HepG2 (cell line): ENCODE measurements around the gene ABCB10. TPM values are rescaled to one million over a fixed set of nuclear protein-coding genes. Genes with fewer than 3 reads are reported as not detected.

ENCODE experiments used
- ATAC-seq: fragments of 200-7000 bp; cut with Tn5 transposase; 3 replicates; pipeline ENCODE4 v1.9.1; 2020; ENCODE audit warnings: mild to moderate bottlenecking, moderate library complexity
- BruUV-seq: library from RNA; stranded (reverse); fragments of 400-500 nt; replicated peaks from 2 replicates; lab custom pipeline; 2021; lab: Mats Ljungman, UMichigan
- CTCF ChIA-PET: fragments of 300-600 bp; formaldehyde crosslinking; extraction: SDS; loops from one replicate; lab custom pipeline; 2021; ENCODE audit warnings: low total read pairs, inconsistent platforms, low intra/inter-chr PET ratio; lab: Yijun Ruan, JAX
- POLR2A ChIA-PET: fragments of 350-600 bp; sonication (Branson Sonifier 250); formaldehyde crosslinking; loops from one replicate; lab custom pipeline; 2020; ENCODE audit warnings: antibody characterized with exemption, inconsistent platforms; lab: Yijun Ruan, JAX
- DNase-seq: peaks from one replicate; pipeline ENCODE4 v3.0.0-alpha.2; 2015; ENCODE audit warnings: low spot score
- FAIRE-seq: peaks from 3 replicates; lab custom pipeline; 2011; peaks lifted over from hg19 to GRCh38; lab: Jason Lieb, UNC
- H2AFZ ChIP-seq: one replicate; pipeline ENCODE4 v1.6.1; 2011; ENCODE audit warnings: low read length, inconsistent platforms
- H3K27ac ChIP-seq: fragments of 300-600 bp; 3 replicates; pipeline ENCODE4 v1.8.0; 2011; ENCODE audit warnings: mixed run types, mild to moderate bottlenecking, mixed read lengths, low read length, inconsistent platforms; ENCODE audit not compliant: insufficient read depth; ENCODE audit errors: extremely low read length
- H3K27me3 ChIP-seq, 2 experiments: fragments of 200-600 bp in 1 of 2; 2 replicates in 1 of 2; 3 replicates in 1 of 2; pipeline versions ENCODE4 v1.6.0 to v1.8.0; 2011; ENCODE audit warnings: low read length in 2 of 2, mild to moderate bottlenecking in 2 of 2, moderate library complexity in 2 of 2, inconsistent platforms in 1 of 2; ENCODE audit not compliant: insufficient read depth in 2 of 2, control insufficient read depth in 1 of 2
- H3K36me3 ChIP-seq, 2 experiments: fragments of 200-600 bp in 1 of 2; replicated peaks in 1 of 2; 2 replicates in 1 of 2; 3 replicates in 1 of 2; pipeline versions ENCODE4 v1.5.1 to v1.8.0; 2011; ENCODE audit warnings: low read length in 2 of 2, inconsistent platforms in 1 of 2; ENCODE audit not compliant: insufficient read depth in 2 of 2, control insufficient read depth in 1 of 2
- H3K4me1 ChIP-seq: 2 replicates; pipeline ENCODE4 v1.5.1; 2012; ENCODE audit warnings: low read length, inconsistent platforms; ENCODE audit not compliant: insufficient read depth
- H3K4me2 ChIP-seq: 2 replicates; pipeline ENCODE4 v1.6.0; 2011; ENCODE audit warnings: low read depth, low read length, inconsistent platforms
- H3K4me3 ChIP-seq, 3 experiments: fragments of 200-600 bp in 1 of 3; sonication (generic), shearing (Covaris generic) in 1 of 3; replicated peaks in 1 of 3; 2 replicates each; pipeline ENCODE4 v1.5.1; 2011 to 2016; ENCODE audit warnings: low read length in 3 of 3, inconsistent platforms in 2 of 3, low read depth in 2 of 3, mild to moderate bottlenecking in 2 of 3, control low read depth in 1 of 3, mixed read lengths in 1 of 3; ENCODE audit not compliant: insufficient read depth in 1 of 3
- H3K79me2 ChIP-seq: one replicate; pipeline ENCODE4 v1.6.1; 2011; ENCODE audit warnings: low read length, inconsistent platforms; ENCODE audit not compliant: insufficient read depth
- H3K9ac ChIP-seq: 2 replicates; pipeline ENCODE4 v1.6.0; 2011; ENCODE audit warnings: mild to moderate bottlenecking, low read depth, low read length, inconsistent platforms; ENCODE audit not compliant: insufficient read depth
- H3K9me3 ChIP-seq: 2 replicates; pipeline ENCODE4 v1.5.1; 2012; ENCODE audit warnings: mild to moderate bottlenecking, low read length
- H4K20me1 ChIP-seq: 2 replicates; pipeline ENCODE4 v1.6.0; 2011; ENCODE audit warnings: inconsistent platforms, mild to moderate bottlenecking, low read length, moderate library complexity; ENCODE audit not compliant: insufficient read depth
- GZF1 ChIP-seq: sonication (generic); formaldehyde crosslinking; IDR thresholded peaks from 2 replicates; pipeline ENCODE4 v1.5.1; 2020; ENCODE audit warnings: mild to moderate bottlenecking, missing genetic modification reagents
- NFKBIZ ChIP-seq: IDR thresholded peaks from 2 replicates; pipeline ENCODE4 v1.6.1; 2018; ENCODE audit warnings: missing genetic modification reagents, missing compliant biosample characterization
- TRIM24 ChIP-seq: sonication (generic); formaldehyde crosslinking; IDR thresholded peaks from 2 replicates; pipeline ENCODE4 v1.8.0; 2022; ENCODE audit warnings: mild to moderate bottlenecking, missing genetic modification reagents
- ZNF446 ChIP-seq: sonication (generic); formaldehyde crosslinking; IDR thresholded peaks from 2 replicates; pipeline ENCODE4 v1.5.0; 2020; ENCODE audit warnings: mild to moderate bottlenecking, missing genetic modification reagents
- ZNF589 ChIP-seq: sonication (generic); formaldehyde crosslinking; conservative IDR thresholded peaks from 2 replicates; pipeline ENCODE4 v1.8.0; 2022; ENCODE audit warnings: mild to moderate bottlenecking, moderate library complexity, missing genetic modification reagents
- ZNF672 ChIP-seq: sonication (generic); formaldehyde crosslinking; IDR thresholded peaks from 2 replicates; pipeline ENCODE4 v1.8.1; 2022; ENCODE audit warnings: missing genetic modification reagents
- WGBS: methylation state at CpG from one replicate; pipeline ENCODE4 v1.1.6; 2017; ENCODE audit warnings: low lambda C conversion rate; 5-methylcytosine and 5-hydroxymethylcytosine counted together
- in situ Hi-C: cut with HindIII; loops from 2 replicates; pipeline ENCODE4 v1.10.0; 2017; ENCODE audit warnings: low pct_unique_long_range_greater_than_20kb; ENCODE audit not compliant: extremely low pct_ligation_motif_present
- intact Hi-C: fragments of 100-400 bp; cut with micrococcal nuclease; formaldehyde crosslinking; loops from one replicate; pipeline ENCODE4 v1.10.0; 2022; ENCODE audit not compliant: unreplicated experiment
- polyA plus RNA-seq, 8 experiments: library from polyadenylated mRNA; depleted of rRNA in 3 of 8; stranded (reverse) in 7 of 8; unstranded in 1 of 8; fragments of >200 nt; fragmentation: Illumina TruSeq in 4 of 8; extraction: Trizol in 4 of 8; gene quantifications; 2 replicates each; pipeline versions ENCODE4 v1.2.1 to v1.2.3, GENCODE V29; 2011 to 2016; ENCODE audit warnings: low read depth in 4 of 8, missing spikeins in 1 of 8, mixed read lengths in 1 of 8; ENCODE audit not compliant: insufficient read depth in 1 of 8
- total RNA-seq, 5 experiments: library from RNA; depleted of rRNA; stranded (reverse); fragments of >200 nt; fragmentation: Illumina TruSeq; extraction: Trizol; gene quantifications; 2 replicates each; pipeline ENCODE4 v1.2.3, GENCODE V29; 2016; ENCODE audit warnings: low read depth in 1 of 5
- TF ChIP-seq, protein P1 (sequence below): sonication (generic); formaldehyde crosslinking; IDR thresholded peaks from 2 replicates; pipeline ENCODE4 v1.4.0; 2020; ENCODE audit warnings: missing genetic modification reagents
- TF ChIP-seq, protein P2 (sequence below): sonication (generic); formaldehyde crosslinking; IDR thresholded peaks from 2 replicates; pipeline ENCODE4 v1.5.0; 2020; ENCODE audit warnings: mild to moderate bottlenecking, missing genetic modification reagents

The ABCB10 gene
- total and polyA plus RNA-seq, 2 of the 13 experiments (the other 11 are each of a cell fraction or from before 2014, with no cell fraction given), result 11.2 to 28.9 TPM

DNA sequence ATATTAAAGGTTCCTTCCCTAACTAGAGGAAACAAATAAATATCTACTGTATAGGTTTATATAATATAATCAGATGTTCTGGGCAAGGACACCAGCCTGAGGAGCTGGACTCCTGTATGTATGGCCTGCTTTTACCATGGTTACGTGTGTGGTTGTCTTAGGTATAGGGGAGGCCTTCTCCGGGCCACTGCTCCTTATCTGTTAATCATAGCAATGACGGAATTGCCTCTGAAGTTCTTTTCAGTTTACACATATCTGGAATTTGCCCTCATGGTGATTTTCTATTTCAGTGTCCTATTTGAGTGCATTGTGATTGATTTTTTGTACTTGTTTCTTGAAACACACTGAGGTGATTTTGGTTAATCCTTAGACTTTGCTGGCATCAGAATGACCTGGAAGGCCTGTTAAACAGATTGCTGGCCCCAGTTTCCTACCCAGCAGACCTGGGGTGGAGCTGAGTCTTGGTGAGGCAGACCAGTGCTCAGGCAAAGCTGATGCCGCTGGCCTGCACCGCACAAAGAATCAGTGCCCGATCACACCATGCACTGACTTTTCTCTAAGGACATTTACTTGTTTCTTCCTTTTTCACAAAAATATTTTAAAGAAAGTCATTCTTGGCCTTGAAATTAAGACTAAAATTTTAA lies 18.5 kb downstream of the ABCB10 start:
- FAIRE-seq, result no peak
- no peak for TF ChIP-seq TRIM24 (CRISPR knock-in tag)
- no peak for TF ChIP-seq ZNF589
- TF ChIP-seq ZNF672, result no peak
- TF ChIP-seq NFKBIZ (CRISPR knock-in tag), result no peak
- TF ChIP-seq ZNF446 (CRISPR knock-in tag), result no peak
- TF ChIP-seq GZF1 (CRISPR knock-in tag), result no peak
- TF ChIP-seq, protein P1, sequence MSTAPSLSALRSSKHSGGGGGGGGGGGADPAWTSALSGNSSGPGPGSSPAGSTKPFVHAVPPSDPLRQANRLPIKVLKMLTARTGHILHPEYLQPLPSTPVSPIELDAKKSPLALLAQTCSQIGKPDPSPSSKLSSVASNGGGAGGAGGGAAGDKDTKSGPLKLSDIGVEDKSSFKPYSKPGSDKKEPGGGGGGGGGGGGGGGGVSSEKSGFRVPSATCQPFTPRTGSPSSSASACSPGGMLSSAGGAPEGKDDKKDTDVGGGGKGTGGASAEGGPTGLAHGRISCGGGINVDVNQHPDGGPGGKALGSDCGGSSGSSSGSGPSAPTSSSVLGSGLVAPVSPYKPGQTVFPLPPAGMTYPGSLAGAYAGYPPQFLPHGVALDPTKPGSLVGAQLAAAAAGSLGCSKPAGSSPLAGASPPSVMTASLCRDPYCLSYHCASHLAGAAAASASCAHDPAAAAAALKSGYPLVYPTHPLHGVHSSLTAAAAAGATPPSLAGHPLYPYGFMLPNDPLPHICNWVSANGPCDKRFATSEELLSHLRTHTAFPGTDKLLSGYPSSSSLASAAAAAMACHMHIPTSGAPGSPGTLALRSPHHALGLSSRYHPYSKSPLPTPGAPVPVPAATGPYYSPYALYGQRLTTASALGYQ (CRISPR knock-in tag), result no peak
- TF ChIP-seq, protein P2, sequence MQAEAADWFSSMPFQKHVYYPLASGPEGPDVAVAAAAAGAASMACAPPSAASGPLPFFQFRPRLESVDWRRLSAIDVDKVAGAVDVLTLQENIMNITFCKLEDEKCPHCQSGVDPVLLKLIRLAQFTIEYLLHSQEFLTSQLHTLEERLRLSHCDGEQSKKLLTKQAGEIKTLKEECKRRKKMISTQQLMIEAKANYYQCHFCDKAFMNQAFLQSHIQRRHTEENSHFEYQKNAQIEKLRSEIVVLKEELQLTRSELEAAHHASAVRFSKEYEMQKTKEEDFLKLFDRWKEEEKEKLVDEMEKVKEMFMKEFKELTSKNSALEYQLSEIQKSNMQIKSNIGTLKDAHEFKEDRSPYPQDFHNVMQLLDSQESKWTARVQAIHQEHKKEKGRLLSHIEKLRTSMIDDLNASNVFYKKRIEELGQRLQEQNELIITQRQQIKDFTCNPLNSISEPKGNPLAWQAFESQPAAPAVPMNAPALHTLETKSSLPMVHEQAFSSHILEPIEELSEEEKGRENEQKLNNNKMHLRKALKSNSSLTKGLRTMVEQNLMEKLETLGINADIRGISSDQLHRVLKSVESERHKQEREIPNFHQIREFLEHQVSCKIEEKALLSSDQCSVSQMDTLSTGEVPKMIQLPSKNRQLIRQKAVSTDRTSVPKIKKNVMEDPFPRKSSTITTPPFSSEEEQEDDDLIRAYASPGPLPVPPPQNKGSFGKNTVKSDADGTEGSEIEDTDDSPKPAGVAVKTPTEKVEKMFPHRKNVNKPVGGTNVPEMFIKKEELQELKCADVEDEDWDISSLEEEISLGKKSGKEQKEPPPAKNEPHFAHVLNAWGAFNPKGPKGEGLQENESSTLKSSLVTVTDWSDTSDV (CRISPR knock-in tag), result no peak
- TF ChIP-seq, all 625 proteins: peak for 0
- no peak for DNase-seq
- WGBS, result 98% methylated on average over 6 of the region's 6 CpGs
- intact Hi-C loops (no loop called here), in situ Hi-C loops (no loop called here)
- no peak overlapping the region for H3K4me3 ChIP-seq
- ChIA-PET CTCF (no interaction called here), POLR2A (no interaction called here)
- no peaks in the 10 kb centered on the region for H3K79me2 ChIP-seq
- H3K4me1 ChIP-seq, result no peaks in the 10 kb centered on the region
- BruUV-seq, result no TSS peak
- no peaks in the 10 kb centered on the region for H3K9me3 ChIP-seq
- H3K27ac ChIP-seq, result no peak overlapping the region
- no peaks in the 10 kb centered on the region for H3K27me3 ChIP-seq
- H4K20me1 ChIP-seq, result no peaks in the 10 kb centered on the region
- H3K4me2 ChIP-seq, result no peak overlapping the region
- no peak overlapping the region for H3K9ac ChIP-seq
- ATAC-seq, result no peak
- peaks cover 7 to 73% of the 10 kb centered on the region in 2 experiments for H3K36me3 ChIP-seq
- H2AFZ ChIP-seq, result no peak overlapping the region
